BE2C (cell line): Measurements from ENCODE around the gene FAM25G.

Experiments used
- DNase-seq: peaks from one replicate; pipeline ENCODE4 v3.0.0-alpha.2; 2020
- H3K27me3 ChIP-seq: fragments of 250-450 bp; sonication (Bioruptor Pico); 2 replicates; pipeline ENCODE4 v1.5.1; 2020; ENCODE audit warnings: mild to moderate bottlenecking
- H3K36me3 ChIP-seq: fragments of 250-450 bp; sonication (Bioruptor Pico); 2 replicates; pipeline ENCODE4 v1.5.1; 2020; ENCODE audit warnings: mild to moderate bottlenecking
- H3K4me1 ChIP-seq: fragments of 250-450 bp; sonication (Bioruptor Pico); 2 replicates; pipeline ENCODE4 v1.5.1; 2020
- H3K4me3 ChIP-seq: 2 replicates; pipeline ENCODE4 v1.5.1; 2011; ENCODE audit warnings: low read depth, low read length
- H3K9me3 ChIP-seq: fragments of 250-450 bp; sonication (Bioruptor Pico); 2 replicates; pipeline ENCODE4 v1.5.1; 2020
- TF ChIP-seq, protein P1 (sequence below): IDR thresholded peaks from 2 replicates; pipeline ENCODE4 v1.5.1; 2012; ENCODE audit warnings: mild to moderate bottlenecking, low read depth, low read length

FAM25G gene

DNA sequence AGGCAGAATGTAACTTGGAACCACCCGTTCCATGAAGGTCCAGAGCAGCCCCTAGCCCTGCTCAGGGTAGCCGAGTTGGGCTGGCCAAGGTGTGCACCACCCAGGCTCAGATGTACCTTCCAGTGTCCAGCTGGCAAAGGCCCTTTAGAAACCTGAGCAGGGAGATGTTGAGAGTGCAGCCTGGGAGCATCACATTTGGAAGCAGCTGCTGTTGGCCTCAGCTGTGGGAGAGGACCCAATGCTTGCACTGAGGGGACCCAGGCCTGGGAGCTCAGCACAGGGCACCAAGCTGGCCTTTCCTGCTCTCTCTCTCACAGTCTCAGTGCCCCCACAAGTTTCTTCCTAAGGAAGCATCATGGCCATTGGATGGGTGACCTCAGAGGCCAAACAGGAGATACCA lies 41.1 kb downstream of the FAM25G start:
- Histone ChIP-seq H3K4me3 (no peak overlapping the region), H3K9me3 (no peaks in the 10 kb centered on the region), H3K27me3 (no peaks in the 10 kb centered on the region), H3K36me3 (no peaks in the 10 kb centered on the region), H3K4me1 (no peaks in the 10 kb centered on the region)
- TF ChIP-seq, protein P1, sequence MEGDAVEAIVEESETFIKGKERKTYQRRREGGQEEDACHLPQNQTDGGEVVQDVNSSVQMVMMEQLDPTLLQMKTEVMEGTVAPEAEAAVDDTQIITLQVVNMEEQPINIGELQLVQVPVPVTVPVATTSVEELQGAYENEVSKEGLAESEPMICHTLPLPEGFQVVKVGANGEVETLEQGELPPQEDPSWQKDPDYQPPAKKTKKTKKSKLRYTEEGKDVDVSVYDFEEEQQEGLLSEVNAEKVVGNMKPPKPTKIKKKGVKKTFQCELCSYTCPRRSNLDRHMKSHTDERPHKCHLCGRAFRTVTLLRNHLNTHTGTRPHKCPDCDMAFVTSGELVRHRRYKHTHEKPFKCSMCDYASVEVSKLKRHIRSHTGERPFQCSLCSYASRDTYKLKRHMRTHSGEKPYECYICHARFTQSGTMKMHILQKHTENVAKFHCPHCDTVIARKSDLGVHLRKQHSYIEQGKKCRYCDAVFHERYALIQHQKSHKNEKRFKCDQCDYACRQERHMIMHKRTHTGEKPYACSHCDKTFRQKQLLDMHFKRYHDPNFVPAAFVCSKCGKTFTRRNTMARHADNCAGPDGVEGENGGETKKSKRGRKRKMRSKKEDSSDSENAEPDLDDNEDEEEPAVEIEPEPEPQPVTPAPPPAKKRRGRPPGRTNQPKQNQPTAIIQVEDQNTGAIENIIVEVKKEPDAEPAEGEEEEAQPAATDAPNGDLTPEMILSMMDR = no peak
- DNase-seq = no peak

DNA sequence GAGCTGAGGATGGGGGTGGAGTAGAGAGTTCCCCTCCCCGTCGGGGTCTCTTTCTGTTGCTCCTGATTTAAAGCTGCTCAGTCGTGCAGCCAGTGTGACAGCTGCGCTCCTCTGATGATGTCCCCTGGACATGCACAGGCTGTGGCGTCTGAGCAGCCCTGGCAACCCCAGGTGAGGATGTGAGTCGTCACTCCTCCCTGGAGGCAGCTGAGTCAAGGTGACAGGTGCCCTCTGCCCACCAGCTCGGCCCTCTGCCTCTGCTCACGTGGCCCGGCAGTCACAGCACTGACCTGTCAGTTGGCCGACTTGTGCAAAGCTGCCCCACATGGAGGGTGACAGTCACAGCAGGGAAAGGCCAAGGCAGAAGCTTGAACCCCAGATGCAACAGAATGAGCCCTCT lies 41.5 kb downstream of the FAM25G start:
- TF ChIP-seq, protein P1 = no peak
- no peak overlapping the region for H3K4me3 ChIP-seq
- DNase-seq = no peak
- no peaks in the 10 kb centered on the region for H3K36me3 ChIP-seq
- H3K4me1 ChIP-seq = no peaks in the 10 kb centered on the region
- no peaks in the 10 kb centered on the region for H3K9me3 ChIP-seq
- no peaks in the 10 kb centered on the region for H3K27me3 ChIP-seq

GRCh38 chr10:47449102-47449978 lies 42.2 kb downstream of the FAM25G start:
- DNase-seq = no peak
- TF ChIP-seq, protein P1 = no peak
- Histone ChIP-seq H3K4me3 (no peak overlapping the region), H3K9me3 (no peaks in the 10 kb centered on the region), H3K36me3 (no peaks in the 10 kb centered on the region), H3K4me1 (no peaks in the 10 kb centered on the region), H3K27me3 (no peaks in the 10 kb centered on the region)

GRCh38 chr10:47447705-47448104 lies 43.8 kb downstream of the FAM25G start:
- Histone ChIP-seq H3K27me3 (no peaks in the 10 kb centered on the region), H3K9me3 (no peaks in the 10 kb centered on the region), H3K4me1 (no peaks in the 10 kb centered on the region), H3K36me3 (no peaks in the 10 kb centered on the region), H3K4me3 (no peak overlapping the region)
- TF ChIP-seq, protein P1 = no peak
- no peak for DNase-seq

DNA sequence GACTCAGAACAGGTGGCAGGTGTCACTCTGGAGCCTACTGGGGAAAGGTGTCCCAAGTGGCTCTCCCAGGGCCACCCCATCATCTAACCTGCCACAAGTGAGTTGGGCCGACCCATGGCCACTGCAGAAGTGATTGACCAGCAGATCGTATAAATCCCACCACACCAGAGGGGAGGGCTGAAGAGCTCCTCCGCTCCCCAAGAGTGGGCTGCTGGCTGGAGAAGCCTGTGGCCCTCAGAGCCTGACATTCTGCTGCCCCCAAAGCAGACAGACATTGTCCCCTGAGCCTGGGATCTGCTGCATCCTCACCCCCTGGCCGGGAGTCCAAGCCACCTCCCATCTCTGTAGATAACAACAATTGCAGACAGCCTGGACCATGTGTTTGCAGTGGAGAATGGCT lies 44.3 kb downstream of the FAM25G start:
- Histone ChIP-seq H3K9me3 (no peaks in the 10 kb centered on the region), H3K27me3 (no peaks in the 10 kb centered on the region), H3K36me3 (no peaks in the 10 kb centered on the region), H3K4me1 (no peaks in the 10 kb centered on the region), H3K4me3 (no peak overlapping the region)
- no peak for DNase-seq
- TF ChIP-seq, protein P1 = no peak

GRCh38 chr10:47445720-47446119 lies 45.8 kb downstream of the FAM25G start:
- Histone ChIP-seq H3K4me1 (no peaks in the 10 kb centered on the region), H3K4me3 (no peak overlapping the region), H3K9me3 (no peaks in the 10 kb centered on the region), H3K27me3 (no peaks in the 10 kb centered on the region), H3K36me3 (no peaks in the 10 kb centered on the region)
- TF ChIP-seq, protein P1 = no peak
- no peak for DNase-seq
